ENCODE measurements around the gene ARHGEF40.

- TF ChIP-seq, protein P1, sequence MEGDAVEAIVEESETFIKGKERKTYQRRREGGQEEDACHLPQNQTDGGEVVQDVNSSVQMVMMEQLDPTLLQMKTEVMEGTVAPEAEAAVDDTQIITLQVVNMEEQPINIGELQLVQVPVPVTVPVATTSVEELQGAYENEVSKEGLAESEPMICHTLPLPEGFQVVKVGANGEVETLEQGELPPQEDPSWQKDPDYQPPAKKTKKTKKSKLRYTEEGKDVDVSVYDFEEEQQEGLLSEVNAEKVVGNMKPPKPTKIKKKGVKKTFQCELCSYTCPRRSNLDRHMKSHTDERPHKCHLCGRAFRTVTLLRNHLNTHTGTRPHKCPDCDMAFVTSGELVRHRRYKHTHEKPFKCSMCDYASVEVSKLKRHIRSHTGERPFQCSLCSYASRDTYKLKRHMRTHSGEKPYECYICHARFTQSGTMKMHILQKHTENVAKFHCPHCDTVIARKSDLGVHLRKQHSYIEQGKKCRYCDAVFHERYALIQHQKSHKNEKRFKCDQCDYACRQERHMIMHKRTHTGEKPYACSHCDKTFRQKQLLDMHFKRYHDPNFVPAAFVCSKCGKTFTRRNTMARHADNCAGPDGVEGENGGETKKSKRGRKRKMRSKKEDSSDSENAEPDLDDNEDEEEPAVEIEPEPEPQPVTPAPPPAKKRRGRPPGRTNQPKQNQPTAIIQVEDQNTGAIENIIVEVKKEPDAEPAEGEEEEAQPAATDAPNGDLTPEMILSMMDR (IDR thresholded peaks at IDR 0.05): no peak
- TF ChIP-seq EP300 (IDR thresholded peaks at IDR 0.05) (no peak), CHD4 (IDR thresholded peaks at IDR 0.05; ENCODE audit: borderline replicate concordance) (no peak), MAX (IDR thresholded peaks at IDR 0.05) (no peak)
Observed at GRCh38 chr14:21054123-21054767, 15.9 kb upstream of the ARHGEF40 start.

Measured in A549 (cell line).